ENCODE measurements around the gene MYOZ1.

- TF ChIP-seq CTCF (IDR thresholded peaks at IDR 0.05; ENCODE audit: low read depth, low read length) (no peak), MAX (IDR thresholded peaks at IDR 0.05; ENCODE audit: low read depth, low read length) (no peak), POLR2A (IDR thresholded peaks at IDR 0.05; ENCODE audit: extremely low read depth, insufficient read length) (no peak), MYC (IDR thresholded peaks at IDR 0.05; ENCODE audit: low read depth, low read length) (no peak)
These were observed 52.6 kb downstream of the MYOZ1 start for GRCh38 chr10:73588656-73589055.

Data from NB4 (cell line).